Anterior cingulate cortex (tissue), 58 donors: ENCODE measurements around the gene SIPA1L3.

Experiments used
- DNase-seq, 58 donors: peaks; one replicate each; lab custom pipeline; 2025; lab: John Stamatoyannopoulos, UW

Gene SIPA1L3

GRCh38 chr19:37970699-37971098 lies 63.7 kb downstream of the SIPA1L3 start:
- DNase-seq: no peak

- no peak for DNase-seq
These were observed 65.8 kb downstream of the SIPA1L3 start for GRCh38 chr19:37972803-37973202.

GRCh38 chr19:37973666-37974065 lies 66.7 kb downstream of the SIPA1L3 start:
- DNase-seq: no peak

- DNase-seq: peak in 10 of 58 donors; percentile 16 to 50 (median 23)
These were observed 68.1 kb downstream of the SIPA1L3 start for GRCh38 chr19:37975071-37975470.

GRCh38 chr19:37975596-37976515 lies 68.8 kb downstream of the SIPA1L3 start:
- DNase-seq: no peak

GRCh38 chr19:37977391-37977790 lies 70.4 kb downstream of the SIPA1L3 start:
- DNase-seq: no peak

GRCh38 chr19:37977992-37978391 lies 71.0 kb downstream of the SIPA1L3 start:
- DNase-seq: peak in 22 of 58 donors; percentile 6 to 69 (median 25)

- peak in 1 of 58 donors; percentile 10 for DNase-seq
These were observed 72.6 kb downstream of the SIPA1L3 start for GRCh38 chr19:37979547-37980082.

GRCh38 chr19:37980419-37981170 lies 73.6 kb downstream of the SIPA1L3 start:
- peak in 8 of 58 donors; percentile 9 to 40 (median 18) for DNase-seq

GRCh38 chr19:37981785-37982475 lies 74.9 kb downstream of the SIPA1L3 start:
- no peak for DNase-seq

- no peak for DNase-seq
These were observed 75.6 kb downstream of the SIPA1L3 start for GRCh38 chr19:37982655-37983054.

- DNase-seq: no peak
These were observed 76.1 kb downstream of the SIPA1L3 start for GRCh38 chr19:37983153-37983552.

- peak in 29 of 58 donors; percentile 12 to 80 (median 30) for DNase-seq
These were observed 76.9 kb downstream of the SIPA1L3 start for GRCh38 chr19:37983916-37984315.

- DNase-seq: peak in 1 of 58 donors; percentile 16
These were observed 79.2 kb downstream of the SIPA1L3 start for GRCh38 chr19:37986048-37986750.

- no peak for DNase-seq
These were observed 80.6 kb downstream of the SIPA1L3 start for GRCh38 chr19:37987356-37988332.

- DNase-seq: no peak
These were observed 82.0 kb downstream of the SIPA1L3 start for GRCh38 chr19:37988758-37989635.

GRCh38 chr19:37989855-37990254 lies 82.8 kb downstream of the SIPA1L3 start:
- DNase-seq: no peak

- DNase-seq: no peak
These were observed 83.4 kb downstream of the SIPA1L3 start for GRCh38 chr19:37990362-37990761.
